HG02763 (cell line): ENCODE results near the gene TTC12.

ENCODE experiments used
- ATAC-seq: cut with Tn5 transposase; IDR thresholded peaks from one replicate; pipeline ENCODE4 v1.9.1; 2021; ENCODE audit warnings: mild to moderate bottlenecking, moderate library complexity; ENCODE audit not compliant: unreplicated experiment

Gene TTC12

GRCh38 chr11:113400631-113401230 is 86.3 kb downstream of the TTC12 start:
- ATAC-seq: no peak

GRCh38 chr11:113401718-113402117 is 87.3 kb downstream of the TTC12 start:
- ATAC-seq: no peak

GRCh38 chr11:113404859-113405430 is 90.6 kb downstream of the TTC12 start:
- ATAC-seq: no peak

- ATAC-seq: no peak
Measured at GRCh38 chr11:113405724-113406478, 91.5 kb downstream of the TTC12 start.

GRCh38 chr11:113407163-113407562 is 92.8 kb downstream of the TTC12 start:
- ATAC-seq: no peak

GRCh38 chr11:113408206-113408605 is 93.8 kb downstream of the TTC12 start:
- ATAC-seq: no peak

DNA sequence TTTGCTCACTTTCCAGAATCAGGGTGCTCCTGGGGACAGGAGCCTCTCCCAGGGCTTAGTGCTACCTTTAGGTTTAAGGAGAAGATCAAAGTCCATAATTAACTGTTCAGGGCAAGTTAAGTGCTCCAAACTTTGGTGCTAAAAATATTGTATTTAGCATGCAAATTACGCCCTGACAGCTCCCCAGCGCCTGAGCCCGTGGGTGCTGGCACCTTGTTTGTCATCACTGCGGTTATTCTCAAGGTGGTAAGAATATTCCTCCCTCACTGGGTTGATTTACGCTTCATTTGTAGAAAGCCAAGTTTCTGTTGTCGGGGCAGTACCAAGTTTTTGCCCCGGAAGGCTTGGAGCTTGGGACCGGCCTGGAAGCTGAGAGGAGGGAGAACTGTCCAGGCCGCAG is 94.5 kb downstream of the TTC12 start:
- ATAC-seq: no peak

DNA sequence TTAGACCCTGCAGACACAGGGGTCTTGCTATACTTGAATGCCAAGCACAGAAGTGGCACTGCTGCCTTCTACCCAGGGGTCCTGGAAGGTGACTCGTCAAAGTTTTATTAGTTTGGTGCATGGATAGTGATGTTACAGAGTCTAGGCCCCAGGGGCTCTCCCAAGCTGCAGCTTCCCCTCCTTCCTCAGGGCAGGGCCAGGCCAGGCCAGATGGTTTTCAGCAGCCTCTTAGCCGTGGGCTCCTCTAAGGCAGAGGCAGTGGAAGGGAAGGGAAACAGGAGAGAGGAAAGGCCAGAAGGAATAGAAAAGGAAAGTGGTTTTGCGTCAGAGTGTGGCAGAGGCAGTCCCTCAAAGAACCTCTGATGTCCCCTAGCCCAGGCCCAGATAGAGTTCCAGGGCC is 95.1 kb downstream of the TTC12 start:
- ATAC-seq: no peak

DNA sequence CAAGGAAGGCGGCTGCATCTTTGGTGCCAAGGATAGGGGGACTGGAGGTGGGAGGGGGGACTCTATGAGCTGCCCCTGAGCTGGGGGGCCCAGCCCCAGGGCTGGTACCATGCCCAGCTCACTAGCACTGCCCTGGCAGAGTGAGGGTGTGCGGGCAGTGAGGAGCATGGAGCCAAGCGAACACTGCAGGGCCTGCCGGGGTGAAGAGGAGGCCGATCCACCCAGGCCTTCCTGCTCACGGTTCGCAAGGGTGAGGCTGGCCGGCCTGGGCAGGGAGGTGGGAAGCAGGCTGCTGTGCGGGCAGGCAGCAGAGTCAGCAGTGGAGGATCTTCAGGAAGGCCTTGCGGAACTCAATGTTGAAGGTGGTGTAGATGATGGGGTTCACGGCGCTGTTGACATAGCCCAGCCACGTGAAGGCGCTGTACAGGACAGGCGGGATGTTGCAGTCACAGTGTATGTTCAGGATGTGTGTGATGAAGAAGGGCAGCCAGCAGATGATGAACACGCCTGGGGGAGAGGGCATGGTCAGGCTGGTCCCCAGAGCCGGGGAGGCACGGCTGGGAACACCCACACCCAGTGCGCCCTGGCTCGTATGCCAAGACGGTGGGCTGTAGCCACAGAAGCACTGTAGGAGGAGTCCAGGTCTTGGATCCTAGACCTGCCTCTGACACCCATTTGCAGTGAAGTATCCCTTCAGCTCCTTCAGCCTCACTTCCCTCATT is 96.2 kb downstream of the TTC12 start:
- no peak for ATAC-seq

- ATAC-seq: no peak
Measured at GRCh38 chr11:113411536-113411935, 97.2 kb downstream of the TTC12 start.

DNA sequence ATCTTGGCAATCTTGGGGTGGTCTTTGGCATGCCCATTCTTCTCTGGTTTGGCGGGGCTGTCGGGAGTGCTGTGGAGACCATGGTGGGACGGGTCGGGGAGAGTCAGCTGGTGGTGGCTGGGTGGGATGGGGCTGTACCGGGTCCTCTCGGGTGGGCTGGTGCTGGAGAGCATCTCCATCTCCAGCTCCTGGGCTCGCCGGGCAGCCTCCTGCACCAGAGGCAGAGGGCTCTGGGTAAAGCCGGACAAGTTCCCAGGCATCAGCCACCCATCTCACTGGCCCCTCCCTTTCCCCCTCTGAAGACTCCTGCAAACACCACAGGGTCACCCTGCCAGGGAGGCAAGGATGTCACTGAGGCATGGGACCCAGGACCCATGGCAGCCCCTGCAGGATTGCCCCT is 98.3 kb downstream of the TTC12 start:
- no peak for ATAC-seq

DNA sequence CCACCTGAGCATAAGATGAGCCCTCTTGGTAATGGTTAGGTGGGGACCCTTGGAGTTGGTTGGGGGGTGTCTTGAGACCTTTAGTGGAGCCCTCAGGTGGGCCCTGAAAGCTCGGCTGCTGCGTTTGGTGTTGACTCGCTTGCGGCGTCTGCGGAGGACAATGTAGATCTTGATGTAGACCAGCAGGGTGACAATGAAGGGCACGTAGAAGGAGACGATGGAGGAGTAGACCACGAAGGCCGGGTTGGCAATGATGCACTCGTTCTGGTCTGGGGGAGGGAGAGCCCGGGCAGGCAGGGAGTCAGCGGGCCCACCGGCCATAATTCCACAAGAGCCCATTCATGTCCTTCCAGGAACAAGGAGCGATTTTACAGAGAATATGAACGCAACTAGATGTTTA is 101.0 kb downstream of the TTC12 start:
- no peak for ATAC-seq
